HUES48 (cell line): ENCODE data around the gene ZFPL1.

Experiments used
- H3K27ac ChIP-seq: one replicate; pipeline ENCODE4 v1.7.0; 2013; ENCODE audit warnings: low read depth, low read length, inconsistent platforms
- H3K27me3 ChIP-seq: 2 replicates; pipeline ENCODE4 v1.6.1; 2013; ENCODE audit warnings: mild to moderate bottlenecking, low read length; ENCODE audit not compliant: control insufficient read depth, insufficient read depth
- H3K36me3 ChIP-seq: 2 replicates; pipeline ENCODE4 v1.6.1; 2013; ENCODE audit warnings: low read length; ENCODE audit not compliant: control insufficient read depth, insufficient read depth
- H3K4me1 ChIP-seq: 2 replicates; pipeline ENCODE4 v1.6.1; 2013; ENCODE audit warnings: mild to moderate bottlenecking, low read length; ENCODE audit not compliant: control insufficient read depth, insufficient read depth
- H3K4me3 ChIP-seq: 2 replicates; pipeline ENCODE4 v1.5.1; 2013; ENCODE audit warnings: mild to moderate bottlenecking, low read depth, low read length
- H3K9ac ChIP-seq: 2 replicates; pipeline ENCODE4 v1.6.1; 2013; ENCODE audit warnings: mild to moderate bottlenecking, low read depth, low read length, moderate library complexity
- H3K9me3 ChIP-seq: 2 replicates; pipeline ENCODE4 v1.6.1; 2013; ENCODE audit warnings: low read length; ENCODE audit not compliant: control insufficient read depth, insufficient read depth

ZFPL1 gene

DNA sequence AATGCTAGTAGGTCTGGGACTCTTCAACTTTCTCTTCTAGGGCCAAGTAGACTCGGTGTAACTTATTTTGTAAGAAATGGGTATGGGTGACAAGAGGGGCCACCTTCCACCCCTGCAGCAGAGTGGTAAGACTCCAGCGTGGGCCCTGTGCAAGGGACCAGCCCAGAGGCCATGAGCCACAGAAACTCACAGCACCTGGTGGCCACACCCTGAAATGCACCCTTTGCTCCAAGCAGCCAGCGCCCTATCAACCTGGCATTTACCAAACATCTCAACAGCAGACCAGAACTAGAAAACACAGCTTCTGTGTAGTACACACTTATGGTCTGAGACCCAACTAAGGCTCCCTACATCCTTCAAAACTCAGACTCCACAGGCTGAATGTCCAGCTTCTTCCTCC lies 5.9 kb upstream of the ZFPL1 start:
- Histone ChIP-seq H3K27me3 (no peaks in the 10 kb centered on the region), H3K36me3 (peaks cover 57% of the 10 kb centered on the region), H3K9me3 (no peaks in the 10 kb centered on the region), H3K9ac (no peak overlapping the region), H3K4me1 (peaks cover 5% of the 10 kb centered on the region), H3K4me3 (no peak overlapping the region), H3K27ac (no peak overlapping the region)

DNA sequence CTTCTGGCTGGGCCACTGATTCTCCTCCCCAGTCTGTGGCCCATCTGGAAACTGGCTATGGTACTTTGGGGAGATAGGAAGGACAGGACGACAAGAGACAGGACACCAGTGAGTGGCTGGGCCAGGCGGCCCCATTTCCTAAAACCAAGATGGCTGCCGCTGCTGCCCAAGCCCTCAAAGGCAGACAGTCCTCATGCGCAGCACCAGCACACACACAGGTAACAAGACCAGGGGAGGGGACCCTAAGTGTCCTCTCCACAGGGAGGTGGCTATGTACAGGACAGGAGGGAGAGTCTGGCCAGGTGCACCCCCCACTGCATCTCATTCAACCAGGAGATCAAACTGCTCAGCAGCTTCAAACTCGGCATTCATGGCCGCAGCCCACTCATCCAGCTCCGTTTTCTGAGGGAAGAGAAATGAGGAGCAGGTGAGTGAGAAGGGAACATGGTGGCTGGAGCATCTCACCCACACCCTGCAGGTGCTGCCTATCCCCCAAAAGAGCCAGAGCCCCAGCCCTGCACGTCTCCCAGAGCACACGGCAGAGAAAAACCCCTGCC lies 5.2 kb upstream of the ZFPL1 start:
- Histone ChIP-seq H3K27ac (no peak overlapping the region), H3K4me3 (no peak overlapping the region), H3K36me3 (peaks cover 57% of the 10 kb centered on the region)

DNA sequence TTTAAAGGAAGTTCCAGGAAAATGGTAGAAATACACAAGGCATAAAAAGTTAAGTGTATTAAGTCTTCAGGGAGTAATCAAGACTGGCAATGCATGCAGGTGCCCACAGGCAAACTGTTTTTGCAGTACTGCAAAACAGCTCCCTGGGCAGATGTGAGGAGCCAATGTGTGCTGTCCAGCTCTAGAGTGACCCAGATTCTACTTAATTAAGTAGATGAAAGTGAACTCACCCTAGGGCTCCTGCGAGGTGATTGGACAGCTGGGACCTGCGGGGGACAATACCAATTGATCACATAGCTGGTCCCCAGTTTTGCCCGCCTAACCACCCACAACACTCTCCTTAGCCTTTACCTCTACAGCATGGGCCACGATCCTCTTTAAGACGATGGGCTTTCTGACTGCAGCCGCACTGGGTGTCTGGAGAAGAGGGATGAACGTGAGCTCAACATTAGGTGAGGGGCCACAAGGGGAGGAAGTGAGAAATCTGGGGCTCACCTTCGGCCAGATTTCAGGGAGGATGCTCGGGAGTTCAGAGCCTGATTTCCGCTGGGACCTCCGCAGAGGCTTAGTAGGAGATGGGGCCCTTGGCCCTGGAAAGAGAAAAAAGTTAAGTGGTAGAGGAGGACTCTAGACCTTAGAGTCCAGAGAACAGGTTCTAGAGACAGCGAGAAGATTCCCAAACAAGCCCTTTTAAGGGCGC lies 738 bp upstream of the ZFPL1 start:
- peak overlapping the region; percentile 95 for H3K9ac ChIP-seq
- peaks cover 6% of the 10 kb centered on the region for H3K4me1 ChIP-seq
- H3K9me3 ChIP-seq: no peaks in the 10 kb centered on the region
- H3K27me3 ChIP-seq: no peaks in the 10 kb centered on the region
- peaks cover 48% of the 10 kb centered on the region for H3K36me3 ChIP-seq
- H3K4me3 ChIP-seq: peak overlapping the region; percentile 99
- peak overlapping the region; percentile 97 for H3K27ac ChIP-seq

More for the DNA sequence above, 5.2 kb upstream of the ZFPL1 start:
- Histone ChIP-seq H3K9ac (no peak overlapping the region), H3K27me3 (no peaks in the 10 kb centered on the region), H3K9me3 (no peaks in the 10 kb centered on the region), H3K4me1 (peaks cover 6% of the 10 kb centered on the region)

DNA sequence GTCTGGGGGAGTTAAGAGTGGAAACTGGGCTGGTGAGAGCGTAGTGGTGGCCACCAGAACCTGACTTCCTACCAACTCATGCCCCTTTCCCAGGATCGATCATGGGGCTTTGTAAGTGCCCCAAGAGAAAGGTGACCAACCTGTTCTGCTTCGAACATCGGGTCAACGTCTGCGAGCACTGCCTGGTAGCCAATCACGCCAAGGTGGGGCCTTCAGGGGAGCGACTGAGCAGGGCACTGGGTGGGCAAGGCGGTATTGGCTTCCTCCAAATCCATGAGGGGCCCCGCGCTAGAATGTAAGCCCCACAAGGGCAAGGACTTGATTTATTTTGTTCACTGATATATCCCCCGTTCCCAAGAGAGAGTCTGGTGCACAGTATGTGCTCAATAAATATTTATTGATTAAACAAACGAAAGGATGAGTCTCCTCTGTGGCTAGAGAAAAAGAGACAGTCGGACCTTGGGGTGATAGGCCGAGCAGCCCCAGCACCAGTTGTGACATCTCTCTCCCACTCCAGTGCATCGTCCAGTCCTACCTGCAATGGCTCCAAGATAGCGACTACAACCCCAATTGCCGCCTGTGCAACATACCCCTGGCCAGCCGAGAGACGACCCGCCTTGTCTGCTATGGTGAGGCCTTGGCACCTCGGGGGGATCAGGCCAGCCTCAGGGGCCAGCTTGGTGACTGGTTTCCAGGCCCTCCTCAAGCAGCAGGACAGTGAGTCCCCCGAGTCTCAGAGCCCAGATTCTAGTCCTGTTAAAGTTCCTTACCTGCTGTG lies 765 bp downstream of the ZFPL1 start:
- peak overlapping the region; percentile 99 for H3K4me3 ChIP-seq
- no peaks in the 10 kb centered on the region for H3K9me3 ChIP-seq
- H3K9ac ChIP-seq: peak overlapping the region; percentile 79
- H3K36me3 ChIP-seq: peaks cover 45% of the 10 kb centered on the region
- H3K4me1 ChIP-seq: peaks cover 6% of the 10 kb centered on the region
- H3K27me3 ChIP-seq: no peaks in the 10 kb centered on the region
- peak overlapping the region; percentile 97 for H3K27ac ChIP-seq

DNA sequence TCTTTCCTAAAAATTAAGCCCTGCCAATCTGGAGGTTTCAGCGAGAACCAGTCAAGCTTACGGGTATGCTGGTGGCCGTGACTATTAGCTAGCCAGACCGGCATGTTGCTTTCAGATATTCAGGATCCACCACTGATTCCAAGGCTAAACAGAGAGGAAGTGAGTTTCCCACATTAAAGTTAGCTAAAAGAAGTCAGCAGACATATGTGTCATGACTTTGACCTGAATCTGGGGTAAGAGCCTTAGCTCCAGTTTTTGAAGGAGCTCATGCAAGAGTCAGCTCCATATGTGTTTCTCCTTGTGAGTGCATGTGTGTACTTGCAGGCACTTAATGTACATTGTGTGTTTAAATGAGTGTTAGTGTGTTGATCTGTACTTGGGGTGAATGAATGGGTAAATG lies 1.4 kb downstream of the ZFPL1 start:
- no peak overlapping the region for H3K27ac ChIP-seq
- peaks cover 6% of the 10 kb centered on the region for H3K4me1 ChIP-seq
- no peaks in the 10 kb centered on the region for H3K9me3 ChIP-seq
- H3K9ac ChIP-seq: no peak overlapping the region
- no peaks in the 10 kb centered on the region for H3K27me3 ChIP-seq
- peaks cover 40% of the 10 kb centered on the region for H3K36me3 ChIP-seq
- no peak overlapping the region for H3K4me3 ChIP-seq

DNA sequence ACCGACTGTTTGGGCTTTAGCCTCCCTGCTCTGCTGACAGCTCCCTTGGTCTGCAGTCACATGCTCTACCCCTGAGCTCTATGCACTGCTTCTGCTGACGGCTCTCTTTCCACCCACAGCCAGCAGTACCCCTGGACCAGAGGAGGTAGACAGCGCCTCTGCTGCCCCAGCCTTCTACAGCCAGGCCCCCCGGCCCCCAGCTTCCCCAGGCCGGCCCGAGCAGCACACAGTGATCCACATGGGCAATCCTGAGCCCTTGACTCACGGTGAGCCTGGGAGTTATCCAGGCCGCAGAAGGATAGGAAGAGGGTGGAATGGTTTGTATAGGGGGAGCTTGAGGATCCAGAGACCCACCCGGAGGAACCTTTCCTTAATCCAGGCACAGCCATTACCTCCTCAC lies 2.8 kb downstream of the ZFPL1 start:
- Histone ChIP-seq H3K9me3 (no peaks in the 10 kb centered on the region), H3K9ac (no peak overlapping the region), H3K27me3 (no peaks in the 10 kb centered on the region), H3K27ac (no peak overlapping the region), H3K36me3 (peaks cover 28% of the 10 kb centered on the region), H3K4me3 (no peak overlapping the region), H3K4me1 (peaks cover 6% of the 10 kb centered on the region)

DNA sequence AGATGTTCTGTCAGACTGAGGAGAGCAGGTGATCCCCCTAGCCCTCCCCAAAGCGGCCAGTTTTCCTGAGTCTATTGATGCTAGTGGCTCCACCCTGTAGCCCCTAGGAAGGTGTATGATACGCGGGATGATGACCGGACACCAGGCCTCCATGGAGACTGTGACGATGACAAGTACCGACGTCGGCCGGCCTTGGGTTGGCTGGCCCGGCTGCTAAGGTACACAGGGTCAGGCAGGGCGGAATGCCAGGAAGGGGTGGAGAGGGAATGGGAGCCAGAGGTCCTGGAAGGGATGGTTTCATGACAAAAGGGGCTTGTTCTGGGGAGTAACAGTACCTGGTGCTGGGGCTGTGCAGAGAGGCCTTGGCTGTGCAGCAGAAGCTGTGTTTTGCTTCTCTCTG lies 3.2 kb downstream of the ZFPL1 start:
- Histone ChIP-seq H3K9me3 (no peaks in the 10 kb centered on the region), H3K36me3 (peaks cover 24% of the 10 kb centered on the region), H3K4me1 (peaks cover 6% of the 10 kb centered on the region), H3K9ac (no peak overlapping the region), H3K27me3 (no peaks in the 10 kb centered on the region), H3K27ac (no peak overlapping the region), H3K4me3 (no peak overlapping the region)

DNA sequence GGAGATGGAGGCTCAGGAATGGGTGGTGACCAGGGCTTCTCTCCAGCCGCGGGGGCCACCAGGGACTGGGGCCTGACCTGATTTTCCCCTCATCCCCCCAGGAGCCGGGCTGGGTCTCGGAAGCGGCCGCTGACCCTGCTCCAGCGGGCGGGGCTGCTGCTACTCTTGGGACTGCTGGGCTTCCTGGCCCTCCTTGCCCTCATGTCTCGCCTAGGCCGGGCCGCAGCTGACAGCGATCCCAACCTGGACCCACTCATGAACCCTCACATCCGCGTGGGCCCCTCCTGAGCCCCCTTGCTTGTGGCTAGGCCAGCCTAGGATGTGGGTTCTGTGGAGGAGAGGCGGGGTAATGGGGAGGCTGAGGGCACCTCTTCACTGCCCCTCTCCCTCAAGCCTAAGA lies 3.8 kb downstream of the ZFPL1 start:
- Histone ChIP-seq H3K27me3 (no peaks in the 10 kb centered on the region), H3K9ac (no peak overlapping the region), H3K27ac (no peak overlapping the region), H3K4me1 (peaks cover 4% of the 10 kb centered on the region), H3K36me3 (peaks cover 23% of the 10 kb centered on the region), H3K4me3 (no peak overlapping the region), H3K9me3 (no peaks in the 10 kb centered on the region)

DNA sequence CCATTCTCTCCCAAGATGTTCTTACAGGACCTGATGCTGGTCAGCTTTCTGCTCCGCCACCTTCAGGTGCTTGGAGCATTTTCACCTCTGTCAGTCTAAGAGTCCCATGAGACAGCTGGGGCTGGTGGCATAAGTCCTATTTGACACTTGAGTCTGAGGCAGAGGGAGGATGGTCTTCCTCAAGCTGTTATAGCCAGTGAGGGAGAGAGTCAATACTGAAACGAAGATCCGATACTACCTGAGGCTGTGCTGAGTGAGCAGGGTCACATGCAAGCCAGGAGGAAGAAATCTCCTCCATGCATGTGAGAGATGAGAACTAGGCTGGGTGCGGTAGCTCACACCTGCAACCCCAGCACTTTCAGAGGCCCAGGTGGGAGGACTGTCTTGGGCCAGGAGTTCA lies 5.6 kb downstream of the ZFPL1 start:
- Histone ChIP-seq H3K9ac (no peak overlapping the region), H3K36me3 (peaks cover 23% of the 10 kb centered on the region), H3K27me3 (no peaks in the 10 kb centered on the region), H3K4me1 (no peaks in the 10 kb centered on the region), H3K4me3 (no peak overlapping the region), H3K27ac (no peak overlapping the region), H3K9me3 (no peaks in the 10 kb centered on the region)

DNA sequence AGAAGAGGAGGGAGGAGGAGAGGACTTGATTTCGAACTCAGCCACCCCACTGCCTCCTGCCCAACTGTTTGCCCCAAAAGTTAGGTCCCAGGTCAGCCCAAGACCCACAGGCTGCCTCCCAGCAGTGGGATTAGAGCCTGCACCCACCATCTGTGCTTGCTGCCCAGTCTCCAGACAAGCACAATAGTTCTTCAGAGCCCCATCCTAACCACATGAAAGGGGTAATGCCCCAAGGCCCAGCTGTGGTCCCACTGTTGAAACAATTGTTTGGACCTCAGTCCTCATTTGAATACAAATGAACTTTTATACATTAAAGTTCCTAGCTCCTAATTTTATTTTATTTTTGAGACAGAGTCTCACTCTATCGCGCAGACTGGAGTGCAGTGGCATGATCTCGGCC lies 6.6 kb downstream of the ZFPL1 start:
- peaks cover 1% of the 10 kb centered on the region; the same call in 1 of the 2 replicates for H3K4me1 ChIP-seq
- H3K27me3 ChIP-seq: no peaks in the 10 kb centered on the region
- H3K4me3 ChIP-seq: no peak overlapping the region
- no peak overlapping the region for H3K27ac ChIP-seq
- no peak overlapping the region for H3K9ac ChIP-seq
- H3K9me3 ChIP-seq: no peaks in the 10 kb centered on the region
- peaks cover 19% of the 10 kb centered on the region for H3K36me3 ChIP-seq

DNA sequence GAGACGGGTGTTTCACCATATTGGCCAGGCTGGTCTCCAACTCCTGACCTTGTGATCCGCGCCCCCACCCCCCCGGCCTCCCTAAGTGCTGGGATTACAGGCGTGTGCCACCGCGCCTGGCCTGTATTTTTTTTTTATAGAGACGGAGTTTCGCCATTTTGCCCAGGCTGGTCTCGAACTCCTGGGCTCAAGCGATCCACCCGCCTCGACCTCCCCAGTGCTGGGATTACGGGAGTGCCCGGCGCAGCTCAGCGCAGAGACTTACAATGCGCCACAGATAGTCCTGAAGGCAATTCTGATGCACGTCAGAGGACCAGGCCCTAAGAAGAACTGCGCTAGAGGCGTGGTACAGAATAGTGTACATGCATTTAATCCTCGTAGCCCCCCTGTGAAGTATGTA lies 11.4 kb downstream of the ZFPL1 start:
- peak overlapping the region; percentile 86; the same call in 1 of the 2 replicates for H3K4me3 ChIP-seq
- H3K27ac ChIP-seq: no peak overlapping the region

More for the DNA sequence above, 11.4 kb downstream of the ZFPL1 start:
- H3K27me3 ChIP-seq: no peaks in the 10 kb centered on the region
- H3K9me3 ChIP-seq: no peaks in the 10 kb centered on the region
- peaks cover 13% of the 10 kb centered on the region for H3K36me3 ChIP-seq
- 0 out of 2 replicates have a peak overlapping the region, but pooled peaks have one; percentile 14 for H3K9ac ChIP-seq
- peaks cover 3% of the 10 kb centered on the region; the same call in 1 of the 2 replicates for H3K4me1 ChIP-seq
